ENCODE measurements around the gene ZNF613.

The ZNF613 gene

GRCh38 chr19:51926784-51927741 is at the start of gene ZNF613:
TSS of gene ZNF613 (plus strand) at chr19:51927472. CDS start at chr19:51936221, 8,749 bp downstream.
- 0 out of 2 replicates have a peak, but pooled peaks have one; percentile 16 for TF ChIP-seq CTCF (IDR thresholded peaks at IDR 0.05; ENCODE audit: borderline replicate concordance, insufficient read depth, low read depth, low read length)
- peak within 1 kb of the TSS; percentile 79 for H3K4me3 ChIP-seq (ENCODE audit: low read depth, low read length)

GRCh38 chr19:51882518-51882917 is 44.8 kb upstream of the ZNF613 start:
- no peak for TF ChIP-seq CTCF (IDR thresholded peaks at IDR 0.05; ENCODE audit: borderline replicate concordance, insufficient read depth, low read depth, low read length)
- H3K4me3 ChIP-seq (ENCODE audit: low read depth, low read length) = no peak overlapping the region

- no peak overlapping the region for H3K4me3 ChIP-seq (ENCODE audit: low read depth, low read length)
- TF ChIP-seq CTCF (IDR thresholded peaks at IDR 0.05; ENCODE audit: borderline replicate concordance, insufficient read depth, low read depth, low read length) = no peak
Observed at GRCh38 chr19:51884713-51885112, 42.6 kb upstream of the ZNF613 start.

GRCh38 chr19:51887522-51888498 is 39.5 kb upstream of the ZNF613 start, which contains the start of gene ZNF577:
TSS of gene ZNF577 (minus strand) at chr19:51887951. CDS start at chr19:51880382, 7,569 bp downstream.
- no peak within 1 kb of the TSS for H3K4me3 ChIP-seq (ENCODE audit: low read depth, low read length)
- no peak for TF ChIP-seq CTCF (IDR thresholded peaks at IDR 0.05; ENCODE audit: borderline replicate concordance, insufficient read depth, low read depth, low read length)

GRCh38 chr19:51889934-51890333 is 37.3 kb upstream of the ZNF613 start:
- TF ChIP-seq CTCF (IDR thresholded peaks at IDR 0.05; ENCODE audit: borderline replicate concordance, insufficient read depth, low read depth, low read length) = no peak
- no peak overlapping the region for H3K4me3 ChIP-seq (ENCODE audit: low read depth, low read length)

GRCh38 chr19:51891193-51891747 is 36.0 kb upstream of the ZNF613 start:
- no peak overlapping the region for H3K4me3 ChIP-seq (ENCODE audit: low read depth, low read length)
- TF ChIP-seq CTCF (IDR thresholded peaks at IDR 0.05; ENCODE audit: borderline replicate concordance, insufficient read depth, low read depth, low read length) = no peak

All from GM12875 (cell line).